HG03103 (cell line): ENCODE results near the gene QPCTL.
"Not testable (repeated sequence)": the region's sequence is repeated elsewhere in the genome, so short reads cannot be mapped to it uniquely, and the experiment has no call there.

ENCODE experiments used
- ATAC-seq: cut with Tn5 transposase; IDR thresholded peaks from one replicate; pipeline ENCODE4 v1.9.1; 2021; ENCODE audit warnings: low read depth; ENCODE audit not compliant: unreplicated experiment

The QPCTL gene

GRCh38 chr19:45716359-45717130 is 24.1 kb downstream of the QPCTL start:
- no peak for ATAC-seq

- ATAC-seq = peak; percentile 90
Measured at GRCh38 chr19:45717131-45717982, 24.9 kb downstream of the QPCTL start.

- ATAC-seq = no peak
Measured at GRCh38 chr19:45717983-45718650, 25.7 kb downstream of the QPCTL start.

GRCh38 chr19:45720065-45720464 is 27.6 kb downstream of the QPCTL start:
- ATAC-seq = not testable (repeated sequence)

GRCh38 chr19:45728683-45729082 is 36.2 kb downstream of the QPCTL start:
- not testable (repeated sequence) for ATAC-seq

GRCh38 chr19:45729800-45730290 is 37.4 kb downstream of the QPCTL start:
- no peak for ATAC-seq

- peak; percentile 88 for ATAC-seq
Measured at GRCh38 chr19:45730368-45731288, 38.2 kb downstream of the QPCTL start, which contains the start of gene FBXO46. Gene FBXO46 (minus strand): TSS chr19:45730896. CDS start chr19:45713495, 17,401 bp downstream.

DNA sequence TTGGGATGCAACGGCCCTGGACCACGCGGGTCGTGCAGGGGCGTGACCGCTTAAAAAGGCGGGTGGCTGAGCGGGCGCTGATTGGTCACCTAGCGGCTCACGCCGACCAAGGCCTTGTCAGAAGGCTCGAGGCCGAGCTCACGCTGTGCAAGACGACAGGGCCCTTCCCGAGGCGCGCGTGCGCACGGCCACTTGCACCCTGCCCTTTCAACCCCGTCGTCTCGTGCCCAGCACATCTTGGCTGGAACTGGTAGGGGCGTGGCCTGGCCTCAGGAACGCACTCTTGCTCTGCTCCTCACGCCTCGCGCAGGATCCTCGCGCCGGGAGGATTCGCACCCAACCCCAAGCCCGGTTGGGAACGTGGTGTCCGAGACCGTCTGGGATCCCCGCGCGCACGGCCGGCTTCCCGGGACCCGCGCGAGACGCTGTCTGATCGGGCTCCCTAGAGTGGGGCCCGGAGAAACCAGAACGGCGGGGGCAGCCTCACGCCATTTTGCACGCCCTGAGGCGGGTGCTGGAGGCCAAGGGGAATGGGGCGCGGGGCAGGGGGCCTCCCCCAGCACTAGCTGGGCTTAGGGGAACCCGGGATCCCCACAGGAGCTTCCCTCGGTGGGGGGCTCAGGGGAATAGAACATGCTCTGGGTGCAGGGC is 40.8 kb downstream of the QPCTL start, which contains the start of gene MEIOSIN:
TSS of gene MEIOSIN (plus strand) at position 280 of the 651 bp plus-strand sequence. CDS start 1,938 bp downstream, outside the sequence.
- no peak for ATAC-seq

DNA sequence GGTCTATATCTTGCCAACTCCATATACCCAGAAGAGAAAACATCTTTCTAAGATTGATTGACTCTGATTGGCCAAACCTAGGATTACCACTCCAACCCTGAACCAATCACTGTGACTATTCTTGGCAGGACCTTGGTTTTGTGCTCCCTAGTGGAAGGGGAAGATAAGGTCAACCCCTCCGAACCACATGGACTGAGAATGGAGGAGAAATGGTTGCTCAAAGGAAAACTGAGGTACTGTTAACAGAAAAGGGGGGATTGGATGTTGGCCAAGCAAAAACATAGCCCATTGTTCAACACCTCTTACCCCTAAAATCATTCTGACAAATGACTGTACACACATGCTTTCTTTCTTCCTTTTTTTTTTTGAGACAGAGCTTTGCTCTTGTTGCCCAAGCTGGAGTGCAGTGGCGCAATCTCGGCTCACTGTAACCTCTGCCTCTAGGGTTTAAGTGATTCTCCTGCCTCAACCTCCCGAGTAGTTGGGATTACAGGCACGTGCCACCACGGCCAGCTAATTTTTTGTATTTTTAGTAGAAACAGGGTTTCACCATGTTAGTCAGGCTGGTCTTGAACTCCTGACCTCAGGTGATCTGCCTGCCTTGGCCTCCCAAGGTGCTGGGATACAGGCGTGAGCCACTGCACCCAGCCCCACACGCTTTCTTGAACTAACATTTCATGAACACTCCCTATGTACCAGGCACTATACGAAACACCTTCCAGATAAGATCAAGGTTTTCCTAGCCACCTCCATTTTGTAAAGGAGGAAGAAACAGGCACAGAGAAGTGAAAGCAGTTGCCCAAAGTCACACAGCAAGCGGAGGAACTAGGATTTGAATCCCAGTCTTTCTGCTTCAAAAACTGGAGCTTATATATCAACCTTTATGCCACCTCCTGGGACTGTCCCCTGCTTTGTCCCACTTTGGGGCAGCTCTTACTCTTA is 47.3 kb downstream of the QPCTL start:
- ATAC-seq = no peak

- ATAC-seq = no peak
Measured at GRCh38 chr19:45742969-45743368, 50.5 kb downstream of the QPCTL start.

DNA sequence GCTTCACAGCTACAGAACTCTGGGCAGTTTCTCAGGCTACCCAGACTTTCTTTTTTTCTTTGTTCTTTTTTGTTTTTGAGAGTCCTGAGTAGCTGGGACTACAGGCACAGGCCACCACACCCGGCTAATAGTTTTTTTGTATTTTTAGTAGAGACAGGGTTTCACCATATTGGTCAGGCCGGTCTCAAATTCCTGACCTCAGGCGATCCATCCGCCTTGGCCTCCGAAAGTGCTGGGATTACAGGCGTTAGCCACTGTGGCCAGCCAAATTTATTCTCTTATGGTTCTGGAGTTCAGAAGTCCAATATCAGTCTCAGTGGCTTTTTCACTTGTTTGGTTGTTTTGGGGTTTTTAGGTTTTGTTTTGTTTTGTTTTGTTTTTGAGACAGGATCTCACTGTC is 53.1 kb downstream of the QPCTL start:
- no peak for ATAC-seq

DNA sequence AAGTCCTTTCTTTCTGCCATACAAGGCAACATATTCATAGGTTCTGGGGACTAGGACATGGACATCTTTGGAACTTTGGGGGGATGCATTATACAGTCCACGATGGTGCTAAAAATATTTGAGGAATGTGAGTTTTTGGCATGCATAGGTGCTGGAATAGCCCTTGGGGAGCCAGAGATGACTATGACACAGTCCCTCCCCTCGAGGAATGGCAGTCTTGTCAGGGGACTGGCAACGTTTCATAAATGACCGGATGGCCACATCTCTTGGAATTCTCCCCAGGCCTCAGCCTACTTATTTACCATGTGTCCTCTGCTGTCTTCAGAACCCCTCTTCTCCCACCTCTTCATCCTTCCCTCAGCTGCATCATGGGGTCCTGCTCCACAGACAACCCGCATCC is 54.4 kb downstream of the QPCTL start:
- no peak for ATAC-seq

DNA sequence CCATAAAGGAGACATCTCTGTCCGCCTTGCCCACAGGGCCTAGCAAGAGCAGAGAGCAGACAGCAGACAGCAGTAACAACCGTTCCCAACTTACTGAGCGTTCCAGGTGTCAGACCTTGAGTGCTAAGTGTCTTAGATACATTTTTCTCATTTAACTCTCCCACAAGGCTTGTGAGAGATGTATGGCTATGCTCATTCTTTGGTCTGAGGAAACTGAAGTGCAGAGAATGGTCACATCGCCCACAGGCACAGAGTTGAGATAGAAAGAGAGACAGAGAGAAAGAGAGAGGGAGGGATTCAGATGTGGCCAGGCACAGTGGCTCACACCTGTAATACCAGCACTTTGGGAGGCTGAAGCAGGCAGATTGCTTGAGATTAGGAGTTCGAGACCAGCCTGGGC is 55.0 kb downstream of the QPCTL start:
- no peak for ATAC-seq

GRCh38 chr19:45751483-45751882 is 59.0 kb downstream of the QPCTL start:
- not testable (repeated sequence) for ATAC-seq

GRCh38 chr19:45752639-45753038 is 60.2 kb downstream of the QPCTL start:
- no peak for ATAC-seq

GRCh38 chr19:45753548-45753947 is 61.1 kb downstream of the QPCTL start:
- ATAC-seq = no peak
